Body of pancreas (tissue), 4 donors: Measurements from ENCODE around the gene G3BP1.

Experiments
- CTCF ChIP-seq, 7 experiments: fragments of 450-650 bp in 4 of 7; fragments of 200-600 bp in 3 of 7; sonication (generic) in 3 of 7; IDR thresholded peaks; one replicate each; pipeline ENCODE4 v1.5.1; 2016 to 2019; ENCODE audit warnings: antibody characterized with exemption in 7 of 7
- POLR2A ChIP-seq, 3 donors: fragments of 450-650 bp; IDR thresholded peaks; one replicate each; pipeline ENCODE4 v1.6.1; 2016; ENCODE audit warnings: antibody characterized with exemption in 3 of 3, mild to moderate bottlenecking in 2 of 3

DNA sequence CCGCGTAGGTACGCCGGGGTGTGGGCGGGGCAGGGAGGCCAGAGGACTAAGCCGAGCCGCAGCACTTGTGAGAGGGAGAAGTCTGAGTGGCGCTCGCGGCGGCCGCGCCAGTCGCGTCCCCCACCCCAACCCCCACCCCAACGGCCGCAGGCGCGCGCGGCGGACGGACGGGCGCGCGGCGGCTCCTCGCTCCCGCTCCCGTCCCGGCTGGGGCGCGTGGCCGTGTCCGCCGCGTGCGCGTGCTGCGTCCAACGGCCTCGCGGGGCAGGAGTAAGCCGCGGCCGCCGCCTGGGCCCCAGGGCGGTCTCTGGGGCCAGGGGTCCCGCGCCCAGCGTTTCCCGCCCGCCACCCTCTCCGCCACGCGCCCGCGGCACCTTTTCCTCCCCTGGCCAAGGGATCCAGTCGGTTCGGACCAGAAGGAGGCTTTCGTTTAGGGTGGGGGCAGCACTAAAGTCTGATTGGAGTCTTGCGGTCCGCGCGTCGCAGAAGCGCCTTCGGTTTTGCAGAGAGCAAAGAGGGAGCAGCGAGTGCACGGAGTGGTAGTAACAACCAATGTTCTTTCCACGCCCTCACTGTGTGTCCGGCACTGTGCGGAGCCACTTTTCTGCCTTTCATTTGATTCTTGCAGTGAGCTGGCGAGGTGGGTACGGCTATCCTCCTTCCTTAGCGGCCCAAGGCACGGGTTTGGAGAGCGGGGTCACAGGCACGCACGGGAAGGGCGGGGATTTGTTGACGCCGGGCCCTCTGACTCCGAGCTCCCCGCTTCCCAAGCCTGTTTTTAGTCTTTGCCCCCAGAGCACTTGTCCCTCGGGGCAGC lies 483 bp downstream of the G3BP1 start:
- TF ChIP-seq CTCF (IDR thresholded peaks at IDR 0.05), result no peak
- TF ChIP-seq POLR2A (IDR thresholded peaks at IDR 0.05), result no peak
